ENCODE measurements around the gene MTF2. TPM values are rescaled to one million over a fixed set of nuclear protein-coding genes. Genes with fewer than 3 reads are reported as not detected.

The MTF2 gene
- total RNA-seq, 1 experiment from 2014 or later: 47.1 TPM

DNA sequence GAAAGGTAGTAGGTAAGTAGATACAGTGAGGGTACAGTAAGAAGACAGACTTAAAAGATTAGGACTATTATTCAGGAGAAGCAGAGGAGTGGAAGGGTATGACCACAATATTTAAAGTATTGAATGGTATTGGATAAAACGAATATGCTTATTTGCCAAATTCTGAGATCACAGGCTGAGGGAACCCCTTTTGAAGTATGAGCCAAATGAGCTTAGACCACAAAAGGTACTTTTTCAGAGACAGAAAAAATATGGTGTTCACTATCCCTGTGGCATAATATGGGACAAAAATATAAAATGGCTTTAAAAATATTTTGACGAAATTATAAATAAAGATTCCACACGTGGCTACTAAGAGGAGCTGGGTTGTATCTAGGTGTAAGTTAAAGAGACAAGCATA lies 880 bp upstream of the MTF2 start:
- H3K36me3 Mint-ChIP-seq (ENCODE audit: insufficient read depth, unreplicated experiment): peaks cover 34% of the 10 kb centered on the region
- CTCF ChIA-PET: interaction anchor here (1.3 kb wide), 1 partner anchor 16 kb away, joined by 4 read pairs; no protein-coding TSS in a partner anchor
- intact Hi-C loops (cut with micrococcal nuclease; ENCODE audit: unreplicated experiment): no loop called here

DNA sequence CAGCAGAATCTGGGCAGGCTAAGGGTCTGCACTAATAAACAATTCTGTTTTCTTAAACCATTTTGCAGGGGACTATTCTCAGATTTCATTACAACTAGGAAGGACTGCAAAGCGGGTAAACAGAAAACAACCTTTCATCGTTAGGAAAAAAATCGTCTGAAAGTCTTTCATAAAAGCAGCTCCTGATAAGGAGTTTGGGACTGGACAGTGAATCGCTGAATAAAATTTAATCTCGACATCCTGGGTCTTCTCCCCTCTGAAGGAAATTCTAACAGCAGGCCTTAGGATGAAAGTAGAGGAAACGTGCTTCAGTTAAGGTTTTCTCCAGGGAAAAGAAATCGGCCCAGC lies 471 bp upstream of the MTF2 start:
- H3K27ac Mint-ChIP-seq (ENCODE audit: unreplicated experiment): peak overlapping the region; percentile 74
- H3K9me3 Mint-ChIP-seq (ENCODE audit: low read depth, unreplicated experiment): no peaks in the 10 kb centered on the region
- peaks cover 10% of the 10 kb centered on the region for H3K4me1 Mint-ChIP-seq (ENCODE audit: low read depth, unreplicated experiment)
- no peaks in the 10 kb centered on the region for H3K27me3 Mint-ChIP-seq (ENCODE audit: unreplicated experiment)
- DNase-seq: no peak
- intact Hi-C loops (cut with micrococcal nuclease; ENCODE audit: unreplicated experiment): no loop called here
- CTCF ChIA-PET: interaction anchor here (0.6 to 1.3 kb wide), 2 partner anchors 17 to 99 kb away, joined by 3 to 4 read pairs; no protein-coding TSS in a partner anchor
- TF ChIP-seq CTCF (IDR thresholded peaks at IDR 0.05; ENCODE audit: unreplicated experiment): no peak
- peaks cover 34% of the 10 kb centered on the region for H3K36me3 Mint-ChIP-seq (ENCODE audit: insufficient read depth, unreplicated experiment)
- H3K4me3 Mint-ChIP-seq (ENCODE audit: low read depth, unreplicated experiment): peak overlapping the region; percentile 84
- BruUV-seq (replicated peaks): TSS peak; percentile 97

More for the DNA sequence above, 880 bp upstream of the MTF2 start:
- no TSS peak for BruUV-seq (replicated peaks)
- peaks cover 10% of the 10 kb centered on the region for H3K4me1 Mint-ChIP-seq (ENCODE audit: low read depth, unreplicated experiment)
- H3K9me3 Mint-ChIP-seq (ENCODE audit: low read depth, unreplicated experiment): no peaks in the 10 kb centered on the region
- DNase-seq: no peak
- no peaks in the 10 kb centered on the region for H3K27me3 Mint-ChIP-seq (ENCODE audit: unreplicated experiment)
- H3K4me3 Mint-ChIP-seq (ENCODE audit: low read depth, unreplicated experiment): peak overlapping the region; percentile 84
- H3K27ac Mint-ChIP-seq (ENCODE audit: unreplicated experiment): peak overlapping the region; percentile 74
- no peak for TF ChIP-seq CTCF (IDR thresholded peaks at IDR 0.05; ENCODE audit: unreplicated experiment)

DNA sequence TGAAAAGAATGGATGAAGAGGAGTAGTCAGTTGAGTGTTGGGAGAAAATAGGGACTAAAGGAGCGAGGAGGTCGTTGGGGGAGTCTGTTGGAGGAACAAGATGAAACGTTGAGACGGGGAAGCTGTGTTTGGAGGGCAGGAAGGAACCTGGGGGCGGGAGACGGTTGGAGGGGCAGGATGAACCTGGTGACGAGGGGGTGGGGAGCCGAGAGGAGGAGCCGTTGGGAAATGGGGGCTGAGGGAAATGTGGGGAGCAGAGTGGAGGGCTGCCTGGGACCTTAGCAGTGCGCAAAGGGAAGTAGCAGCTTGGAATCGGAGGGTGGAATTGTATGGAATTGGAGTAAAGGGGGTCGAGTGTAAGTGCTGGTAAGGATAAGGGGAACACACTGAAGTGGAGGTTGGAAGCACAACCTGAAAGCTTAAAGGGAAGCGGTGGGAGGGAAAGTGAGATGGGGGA lies 630 bp downstream of the MTF2 start:
- peaks cover 34% of the 10 kb centered on the region for H3K36me3 Mint-ChIP-seq (ENCODE audit: insufficient read depth, unreplicated experiment)

DNA sequence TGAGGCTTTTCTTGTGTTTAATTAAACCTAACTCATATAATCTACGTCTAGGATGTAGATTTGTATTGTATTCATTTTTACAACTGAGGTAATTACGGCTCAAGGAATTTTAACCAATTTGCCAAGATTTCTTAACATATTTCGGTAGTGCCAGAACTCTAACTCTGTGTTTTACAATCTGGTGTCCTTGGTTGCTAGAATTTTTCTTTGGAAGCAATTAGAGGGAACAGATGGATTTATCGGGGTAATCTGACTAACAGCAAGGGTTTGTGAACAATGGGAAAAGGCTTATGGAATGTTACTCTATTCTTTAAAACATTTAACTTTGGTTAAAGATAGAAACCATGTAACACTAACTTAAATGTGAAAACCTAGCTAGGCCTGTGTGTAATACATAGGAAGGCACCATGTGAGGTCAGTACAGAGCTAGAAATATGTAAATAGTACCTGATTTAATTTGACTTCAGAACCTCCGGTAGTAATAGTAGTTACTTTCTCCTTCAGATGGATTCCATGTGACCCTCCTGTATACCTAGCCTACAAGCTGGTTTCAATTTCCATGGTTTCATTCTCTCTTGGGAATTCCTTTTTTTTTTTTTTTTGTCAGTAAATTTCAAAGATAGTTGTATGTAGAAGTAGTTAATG lies 1.2 kb downstream of the MTF2 start:
- H3K27me3 Mint-ChIP-seq (ENCODE audit: unreplicated experiment): no peaks in the 10 kb centered on the region
- H3K9me3 Mint-ChIP-seq (ENCODE audit: low read depth, unreplicated experiment): no peaks in the 10 kb centered on the region
- CTCF ChIA-PET: interaction anchor here (0.7 kb wide), 1 partner anchor 9 kb away, joined by 5 read pairs; no protein-coding TSS in a partner anchor
- peak overlapping the region; percentile 84 for H3K4me3 Mint-ChIP-seq (ENCODE audit: low read depth, unreplicated experiment)
- no peak for TF ChIP-seq CTCF (IDR thresholded peaks at IDR 0.05; ENCODE audit: unreplicated experiment)
- no TSS peak for BruUV-seq (replicated peaks)
- H3K27ac Mint-ChIP-seq (ENCODE audit: unreplicated experiment): peak overlapping the region; percentile 74
- peaks cover 37% of the 10 kb centered on the region for H3K36me3 Mint-ChIP-seq (ENCODE audit: insufficient read depth, unreplicated experiment)
- intact Hi-C loops (cut with micrococcal nuclease; ENCODE audit: unreplicated experiment): loop anchor here (5.0 kb wide), 2 partner anchors 47 to 102 kb away; partner anchors contain the start of genes CCDC18 and TMED5
- no peak for DNase-seq
- H3K4me1 Mint-ChIP-seq (ENCODE audit: low read depth, unreplicated experiment): peaks cover 10% of the 10 kb centered on the region

More for the DNA sequence above, 630 bp downstream of the MTF2 start:
- DNase-seq: peak; percentile 21
- Mint-ChIP-seq H3K27me3 (ENCODE audit: unreplicated experiment) (no peaks in the 10 kb centered on the region), H3K27ac (ENCODE audit: unreplicated experiment) (peak overlapping the region; percentile 74), H3K4me1 (ENCODE audit: low read depth, unreplicated experiment) (peaks cover 10% of the 10 kb centered on the region), H3K4me3 (ENCODE audit: low read depth, unreplicated experiment) (peak overlapping the region; percentile 84), H3K9me3 (ENCODE audit: low read depth, unreplicated experiment) (no peaks in the 10 kb centered on the region)
- TF ChIP-seq CTCF (IDR thresholded peaks at IDR 0.05; ENCODE audit: unreplicated experiment): no peak
- intact Hi-C loops (cut with micrococcal nuclease; ENCODE audit: unreplicated experiment): loop anchor here (5.0 kb wide), 2 partner anchors 48 to 103 kb away; partner anchors contain the start of genes CCDC18 and TMED5
- BruUV-seq (replicated peaks): no TSS peak
- CTCF ChIA-PET: interaction anchor here (0.7 to 1.3 kb wide), 2 partner anchors 18 to 242 kb away, joined by 3 to 4 read pairs; no protein-coding TSS in a partner anchor

All from Calu3 (cell line).